BLaER1 treated with 17β-estradiol and CSF1 and Interleukin-3, amounts not matched to agents 10 nM and 100 nM (cell line): ENCODE measurements around the gene TMEM225B.
"Not testable (repeated sequence)": the region's sequence is repeated elsewhere in the genome, so short reads cannot be mapped to it uniquely, and the experiment has no call there.

Source experiments
- H3K27ac ChIP-seq, 11 experiments: shearing (Covaris generic); formaldehyde crosslinking; 2 replicates each; pipeline ENCODE4 v1.8.1; 2022
- H3K27me3 ChIP-seq, 11 experiments: shearing (Covaris generic); formaldehyde crosslinking; 2 replicates each; pipeline ENCODE4 v1.8.1; 2022
- H3K36me3 ChIP-seq, 11 experiments: shearing (Covaris generic); formaldehyde crosslinking; 2 replicates each; pipeline ENCODE4 v1.8.1; 2022
- H3K4me1 ChIP-seq, 10 experiments: shearing (Covaris generic); formaldehyde crosslinking; 2 replicates each; pipeline ENCODE4 v1.8.1; 2022
- H3K4me2 ChIP-seq, 11 experiments: shearing (Covaris generic); formaldehyde crosslinking; 2 replicates each; pipeline ENCODE4 v1.8.1; 2022
- H3K4me3 ChIP-seq, 10 experiments: shearing (Covaris generic); formaldehyde crosslinking; 2 replicates each; pipeline ENCODE4 v1.8.1; 2022
- H3K9ac ChIP-seq, 11 experiments: shearing (Covaris generic); formaldehyde crosslinking; 2 replicates each; pipeline ENCODE4 v1.8.1; 2022
- H3K9me3 ChIP-seq, 11 experiments: shearing (Covaris generic); formaldehyde crosslinking; replicated peaks in 1 of 11; 2 replicates each; pipeline ENCODE4 v1.8.1; 2022
- H4K20me1 ChIP-seq, 11 experiments: shearing (Covaris generic); formaldehyde crosslinking; 2 replicates each; pipeline ENCODE4 v1.8.1; 2022
- Cebpa-rat ChIP-seq, 11 experiments: shearing (Covaris generic); IDR thresholded peaks; 2 replicates each; pipeline ENCODE4 v1.8.1; 2022

The TMEM225B gene

GRCh38 chr7:99597762-99598501 is at the start of gene TMEM225B:
TMEM225B (plus strand) TSS chr7:99598267; CDS start chr7:99604389, 6,122 bp downstream.
- Histone ChIP-seq H3K36me3 (no peaks in the 10 kb centered on the region), H4K20me1 (no peaks in the 10 kb centered on the region), H3K9ac (no peak within 1 kb of the TSS), H3K27ac (no peak within 1 kb of the TSS), H3K4me2 (no peak within 1 kb of the TSS), H3K4me3 (no peak within 1 kb of the TSS), H3K4me1 (no peaks in the 10 kb centered on the region), H3K9me3 (no peaks in the 10 kb centered on the region), H3K27me3 (no peaks in the 10 kb centered on the region)
- no peak for TF ChIP-seq Cebpa-rat (IDR thresholded peaks at IDR 0.05)

- not testable (repeated sequence) for H3K9ac ChIP-seq, H3K27ac ChIP-seq, H3K4me2 ChIP-seq, H3K27me3 ChIP-seq, H3K4me3 ChIP-seq, H4K20me1 ChIP-seq
- peaks cover 25 to 61% (median 53%) of the 10 kb centered on the region in 11 experiments for H3K36me3 ChIP-seq
- H3K9me3 ChIP-seq = peaks cover 5 to 21% (median 13%) of the 10 kb centered on the region in 11 experiments; a peak in 19 of 22 replicates
- H3K4me1 ChIP-seq = peaks cover 13 to 35% (median 16%) of the 10 kb centered on the region in 10 experiments
These were observed 48.5 kb upstream of the TMEM225B start for GRCh38 chr7:99549545-99549944.

- Histone ChIP-seq H3K4me1 (peaks cover 13 to 42% (median 21%) of the 10 kb centered on the region in 10 experiments), H4K20me1 (no peaks in the 10 kb centered on the region), H3K36me3 (peaks cover 28 to 61% (median 51%) of the 10 kb centered on the region in 11 experiments), H3K27me3 (no peaks in the 10 kb centered on the region), H3K4me2 (peak overlapping the region; percentile 79 to 95 (median 92)), H3K9me3 (peaks cover 0 to 6% (median 0%) of the 10 kb centered on the region in 11 experiments; a peak in 3 of 22 replicates), H3K27ac (peak overlapping the region; percentile 78 to 91 (median 86)), H3K4me3 (peak overlapping the region; percentile 75 to 98 (median 91)), H3K9ac (peak overlapping the region; percentile 84 to 94 (median 93))
- no peak for TF ChIP-seq Cebpa-rat (IDR thresholded peaks at IDR 0.05)
These were observed 46.7 kb upstream of the TMEM225B start for GRCh38 chr7:99551334-99551733.

- Histone ChIP-seq H3K4me1 (peaks cover 17 to 47% (median 26%) of the 10 kb centered on the region in 10 experiments), H3K4me2 (peak within 1 kb of the TSS; percentile 79 to 95 (median 92)), H3K27ac (peak within 1 kb of the TSS; percentile 78 to 91 (median 86)), H3K27me3 (no peaks in the 10 kb centered on the region), H3K4me3 (peak within 1 kb of the TSS; percentile 75 to 98 (median 91)), H3K9me3 (peaks cover 0 to 6% (median 0%) of the 10 kb centered on the region in 11 experiments; a peak in 2 of 22 replicates), H4K20me1 (no peaks in the 10 kb centered on the region), H3K36me3 (peaks cover 30 to 60% (median 49%) of the 10 kb centered on the region in 11 experiments), H3K9ac (peak within 1 kb of the TSS; percentile 84 to 94 (median 93))
- no peak for TF ChIP-seq Cebpa-rat (IDR thresholded peaks at IDR 0.05)
These were observed 46.2 kb upstream of the TMEM225B start, which contains the start of gene FAM200A for GRCh38 chr7:99551767-99552463. FAM200A (minus strand) TSS chr7:99552114; CDS start chr7:99548407, 3,707 bp downstream.

- TF ChIP-seq Cebpa-rat (IDR thresholded peaks at IDR 0.05) = no peak
- no peak overlapping the region for H3K4me3 ChIP-seq
- H3K36me3 ChIP-seq = peaks cover 18 to 50% (median 39%) of the 10 kb centered on the region in 11 experiments
- H3K9ac ChIP-seq = no peak overlapping the region
- no peaks in the 10 kb centered on the region for H4K20me1 ChIP-seq
- H3K27ac ChIP-seq = no peak overlapping the region
- no peaks in the 10 kb centered on the region for H3K27me3 ChIP-seq
- H3K4me2 ChIP-seq = 0 out of 22 replicates have a peak overlapping the region, but pooled peaks of 1 of the 11 experiments have one; percentile 13
- peaks cover 0 to 6% (median 0%) of the 10 kb centered on the region in 11 experiments; a peak in 2 of 22 replicates for H3K9me3 ChIP-seq
- H3K4me1 ChIP-seq = peaks cover 24 to 53% (median 33%) of the 10 kb centered on the region in 10 experiments
These were observed 45.0 kb upstream of the TMEM225B start for GRCh38 chr7:99553039-99553438.

GRCh38 chr7:99554939-99555338 is 43.1 kb upstream of the TMEM225B start:
- no peak overlapping the region for H3K9ac ChIP-seq

GRCh38 chr7:99557196-99557607 is 40.9 kb upstream of the TMEM225B start:
- H3K4me3 ChIP-seq = peak overlapping the region; percentile 76 to 96 (median 90)
- peak overlapping the region; percentile 93 to 98 (median 97); a peak in 21 of 22 replicates for H3K27ac ChIP-seq
- TF ChIP-seq Cebpa-rat (IDR thresholded peaks at IDR 0.05) = no peak

More at GRCh38 chr7:99554939-99555338, 43.1 kb upstream of the TMEM225B start:
- Histone ChIP-seq H3K27ac (peak overlapping the region in 2 of 11 experiments; percentile 18 to 32; a peak in 2 of 22 replicates), H3K4me3 (no peak overlapping the region), H3K4me1 (peaks cover 31 to 60% (median 40%) of the 10 kb centered on the region in 10 experiments), H3K4me2 (peak overlapping the region in 5 of 11 experiments; percentile 9 to 94 (median 39); a peak in 6 of 22 replicates), H3K9me3 (peaks cover 0 to 5% (median 0%) of the 10 kb centered on the region in 11 experiments; a peak in 2 of 22 replicates), H4K20me1 (peaks cover 0 to 9% (median 0%) of the 10 kb centered on the region in 11 experiments; a peak in 5 of 22 replicates), H3K27me3 (no peaks in the 10 kb centered on the region), H3K36me3 (peaks cover 14 to 46% (median 34%) of the 10 kb centered on the region in 11 experiments; a peak in 21 of 22 replicates)
- no peak for TF ChIP-seq Cebpa-rat (IDR thresholded peaks at IDR 0.05)

GRCh38 chr7:99557940-99558305 is 40.1 kb upstream of the TMEM225B start:
- peak overlapping the region; percentile 81 to 94 (median 88) for H3K4me2 ChIP-seq
- H3K36me3 ChIP-seq = peaks cover 40 to 72% (median 61%) of the 10 kb centered on the region in 11 experiments
- peak overlapping the region; percentile 76 to 96 (median 90) for H3K4me3 ChIP-seq
- no peaks in the 10 kb centered on the region for H3K27me3 ChIP-seq
- no peaks in the 10 kb centered on the region for H3K9me3 ChIP-seq
- H3K9ac ChIP-seq = peak overlapping the region; percentile 93 to 99 (median 97)
- H4K20me1 ChIP-seq = peaks cover 10 to 39% (median 29%) of the 10 kb centered on the region in 11 experiments; a peak in 17 of 22 replicates
- TF ChIP-seq Cebpa-rat (IDR thresholded peaks at IDR 0.05) = no peak
- peaks cover 27 to 71% (median 46%) of the 10 kb centered on the region in 10 experiments for H3K4me1 ChIP-seq
- peak overlapping the region; percentile 93 to 98 (median 97) for H3K27ac ChIP-seq

More at GRCh38 chr7:99557196-99557607, 40.9 kb upstream of the TMEM225B start:
- Histone ChIP-seq H3K4me2 (peak overlapping the region; percentile 81 to 94 (median 88)), H3K36me3 (peaks cover 33 to 64% (median 54%) of the 10 kb centered on the region in 11 experiments), H3K27me3 (no peaks in the 10 kb centered on the region), H3K9me3 (no peaks in the 10 kb centered on the region), H4K20me1 (peaks cover 10 to 32% (median 22%) of the 10 kb centered on the region in 11 experiments; a peak in 16 of 22 replicates), H3K4me1 (peaks cover 31 to 69% (median 45%) of the 10 kb centered on the region in 10 experiments), H3K9ac (peak overlapping the region; percentile 93 to 99 (median 97))
